Erythroblast (primary cell): Measurements from ENCODE around the gene ANKRD6.

ENCODE experiments used
- GATA1 ChIP-seq: IDR thresholded peaks from 2 replicates; pipeline ENCODE4 v1.6.1; 2011; ENCODE audit warnings: low read depth, mild to moderate bottlenecking, control low read depth, low read length, moderate library complexity
- POLR2A ChIP-seq: IDR thresholded peaks from 2 replicates; pipeline ENCODE4 v1.6.1; 2011; ENCODE audit warnings: mild to moderate bottlenecking, low read length

DNA sequence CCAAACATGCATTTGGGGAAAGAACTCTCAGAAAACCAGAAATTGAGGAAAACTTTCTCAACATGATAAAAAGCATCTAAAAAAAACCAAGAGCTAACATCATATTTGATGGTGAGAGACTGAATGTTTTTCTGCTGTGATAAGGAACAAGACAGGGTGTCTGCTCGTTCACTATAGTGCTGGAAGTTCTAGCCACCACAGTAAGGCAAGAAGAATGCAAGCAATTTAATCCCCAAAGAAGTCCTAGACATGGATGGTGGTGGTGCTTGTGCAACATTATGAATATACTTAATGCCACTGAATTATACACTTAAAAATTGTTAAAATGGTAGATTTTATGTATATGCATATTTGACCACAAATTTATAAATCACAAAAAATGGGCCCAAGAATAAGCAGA is 152.2 kb downstream of the ANKRD6 start:
- no peak for TF ChIP-seq POLR2A
- TF ChIP-seq GATA1: no peak
